GM19351 (cell line): ENCODE results near the gene EEF1A1.
"Not testable (repeated sequence)": the region's sequence is repeated elsewhere in the genome, so short reads cannot be mapped to it uniquely, and the experiment has no call there.

ENCODE experiments used
- ATAC-seq: cut with Tn5 transposase; IDR thresholded peaks from one replicate; pipeline ENCODE4 v1.9.1; 2021; ENCODE audit warnings: mild to moderate bottlenecking, moderate library complexity; ENCODE audit not compliant: unreplicated experiment

The EEF1A1 gene

DNA sequence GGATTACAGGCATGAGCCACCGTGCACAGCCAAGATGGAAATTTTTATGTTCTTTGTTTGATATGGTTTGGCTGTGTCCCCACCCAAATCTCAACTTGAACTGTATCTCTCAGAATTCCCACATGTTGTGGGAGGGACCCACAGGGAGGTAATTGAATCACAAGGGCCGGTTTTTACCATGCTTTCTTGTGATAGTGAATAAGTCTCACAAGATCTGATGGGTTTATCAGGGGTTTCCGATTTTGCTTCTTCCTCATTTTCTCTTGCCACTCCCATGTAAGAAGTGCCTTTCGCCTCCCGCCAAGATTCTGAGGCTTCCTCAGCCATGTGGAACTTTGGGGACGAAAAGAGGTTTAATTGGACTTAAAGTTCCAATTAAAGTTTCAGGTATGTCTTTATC is 14.6 kb downstream of the EEF1A1 start:
- ATAC-seq, result no peak

DNA sequence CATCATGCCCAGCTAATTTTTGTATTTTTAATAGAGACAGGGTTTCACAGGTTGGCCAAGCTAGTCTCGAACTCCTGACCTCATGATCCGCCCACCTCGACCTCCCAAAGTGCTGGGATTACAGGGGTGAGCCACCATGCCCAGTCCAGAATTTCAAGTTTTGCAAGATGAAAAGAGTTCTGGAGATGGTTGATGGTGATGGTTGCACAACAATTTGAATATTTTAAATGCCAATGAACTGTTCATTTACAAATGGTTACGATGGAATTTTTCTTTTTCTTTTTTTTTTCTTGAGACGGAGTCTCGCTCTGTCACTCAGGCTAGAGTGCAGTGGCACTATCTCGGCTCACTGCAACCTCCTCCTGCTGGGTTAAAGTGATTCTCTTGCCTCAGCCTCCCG is 15.1 kb downstream of the EEF1A1 start:
- not testable (repeated sequence) for ATAC-seq

DNA sequence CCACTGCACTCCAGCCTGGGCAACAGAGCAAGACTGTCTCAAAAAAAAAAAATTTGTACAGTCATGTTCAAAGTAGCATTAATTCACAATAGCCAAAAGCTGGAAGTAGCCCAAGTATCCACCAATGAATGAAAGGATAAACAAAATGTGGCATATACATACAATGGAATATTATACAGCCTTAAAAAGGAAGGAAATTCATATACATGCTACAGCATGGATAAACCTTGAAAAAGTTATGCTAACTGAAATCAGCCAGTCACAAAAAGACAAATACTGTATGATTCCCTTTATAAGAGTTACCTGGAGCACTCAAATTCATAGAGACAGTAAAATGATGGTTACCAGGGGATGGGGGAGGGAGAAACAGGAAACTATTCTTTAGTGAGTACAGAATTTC is 15.7 kb downstream of the EEF1A1 start:
- no peak for ATAC-seq

DNA sequence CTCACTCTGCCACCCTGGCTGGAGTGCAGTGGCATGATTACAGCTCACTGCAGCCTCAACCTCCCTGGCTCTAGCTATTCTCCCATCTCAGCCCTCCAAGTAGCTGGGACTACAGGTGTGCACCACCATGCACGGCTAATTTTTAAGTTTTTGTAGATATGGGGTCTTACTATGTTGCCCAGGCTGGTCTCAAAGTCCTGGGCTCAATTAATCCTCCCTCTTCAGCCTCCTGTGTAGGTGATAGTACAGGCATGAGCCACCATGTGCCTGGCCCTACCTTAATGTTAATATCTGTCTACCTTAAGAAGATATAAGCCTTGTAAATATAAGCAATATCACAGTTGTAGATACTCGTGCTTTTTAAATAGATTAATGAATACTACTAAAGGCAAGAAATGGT is 16.7 kb downstream of the EEF1A1 start:
- no peak for ATAC-seq

DNA sequence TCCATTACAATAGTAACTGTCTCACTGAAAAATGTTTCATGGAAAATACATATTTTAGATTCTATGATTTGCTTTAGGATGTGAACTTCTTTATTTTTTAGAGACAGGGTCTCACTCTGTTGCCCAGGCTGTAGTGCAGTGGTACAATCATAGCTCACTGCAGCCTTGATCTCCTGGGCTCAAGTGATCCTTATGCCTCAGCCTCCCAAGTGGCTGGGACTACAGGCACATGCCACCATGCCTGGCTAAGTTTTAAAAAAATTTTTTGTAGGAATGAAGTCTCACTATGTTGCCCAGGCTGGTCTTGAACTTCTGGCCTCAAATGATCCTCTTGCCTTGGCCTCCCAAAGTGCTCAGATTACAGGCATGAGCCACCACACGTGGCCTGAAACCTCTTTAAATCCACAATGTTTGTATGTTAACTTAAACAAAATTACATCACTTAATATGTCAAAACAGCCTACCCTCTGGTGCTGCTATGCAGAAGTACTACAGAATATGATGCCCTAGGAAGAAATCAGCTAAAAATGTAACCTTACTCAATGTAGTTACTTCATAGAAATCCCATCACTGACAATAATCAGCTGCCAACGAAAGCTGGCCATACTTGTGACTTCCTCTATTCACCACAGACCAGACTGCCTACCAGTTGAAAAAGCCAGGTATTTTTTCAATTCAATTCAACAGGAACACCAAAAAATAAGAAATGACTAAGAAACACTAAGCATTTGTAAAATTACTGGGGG is 17.6 kb downstream of the EEF1A1 start:
- ATAC-seq, result no peak

DNA sequence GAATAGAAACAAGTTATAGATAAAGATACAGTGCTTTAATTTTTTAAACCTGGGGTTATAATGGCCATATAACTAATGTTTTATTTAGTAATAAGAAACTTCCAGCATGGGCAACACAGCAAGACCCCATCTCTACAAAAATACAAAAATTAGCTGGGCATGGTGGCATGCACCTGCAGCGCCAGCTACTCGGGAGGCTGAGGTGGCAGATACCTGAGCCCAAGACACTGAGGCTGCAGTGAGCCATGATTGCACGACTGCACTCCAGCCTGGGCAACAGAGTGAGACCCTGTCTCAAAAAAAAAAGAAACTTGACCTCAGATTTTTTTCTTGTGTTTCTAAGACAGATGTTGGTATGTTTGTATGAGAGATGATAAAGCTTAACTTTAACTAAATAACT is 22.9 kb downstream of the EEF1A1 start:
- no peak for ATAC-seq

DNA sequence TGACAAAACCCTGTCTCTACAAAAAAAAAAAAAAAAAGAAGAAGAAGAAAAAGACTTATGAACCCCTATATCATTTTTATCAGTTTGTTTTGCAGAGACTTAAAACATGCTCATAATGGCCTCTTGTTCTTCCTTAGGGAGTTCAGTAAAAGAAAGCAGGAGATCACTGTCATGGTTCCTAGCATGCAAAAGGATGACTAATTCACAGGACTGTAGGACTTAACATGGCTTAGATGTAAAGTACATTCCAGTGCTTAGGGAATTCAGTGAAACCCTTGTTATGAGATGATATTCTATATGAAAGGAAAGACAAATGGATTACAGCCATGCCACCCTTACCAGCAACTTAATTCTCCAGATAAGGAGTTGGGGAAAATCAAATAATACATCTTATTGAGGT is 29.5 kb downstream of the EEF1A1 start:
- no peak for ATAC-seq

DNA sequence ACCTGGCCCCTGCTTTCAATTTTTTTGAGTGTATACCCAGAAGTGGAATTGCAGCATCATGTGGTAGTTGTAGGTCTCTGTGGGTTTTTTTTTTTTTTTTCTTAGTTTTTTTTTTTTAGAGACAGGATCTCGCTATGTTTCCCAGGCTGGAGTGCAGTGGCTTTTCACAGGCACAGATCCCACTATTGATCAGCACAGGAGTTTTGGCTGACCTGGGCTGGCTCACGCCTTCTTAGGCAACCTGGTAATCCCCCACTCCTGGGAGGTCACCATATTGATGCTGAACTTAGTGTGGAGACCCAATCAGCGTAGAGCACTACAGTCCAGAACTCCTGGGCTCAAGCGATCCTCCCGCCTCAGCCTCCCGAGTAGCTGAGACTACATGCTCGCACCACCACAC is 33.4 kb downstream of the EEF1A1 start:
- ATAC-seq, result no peak

DNA sequence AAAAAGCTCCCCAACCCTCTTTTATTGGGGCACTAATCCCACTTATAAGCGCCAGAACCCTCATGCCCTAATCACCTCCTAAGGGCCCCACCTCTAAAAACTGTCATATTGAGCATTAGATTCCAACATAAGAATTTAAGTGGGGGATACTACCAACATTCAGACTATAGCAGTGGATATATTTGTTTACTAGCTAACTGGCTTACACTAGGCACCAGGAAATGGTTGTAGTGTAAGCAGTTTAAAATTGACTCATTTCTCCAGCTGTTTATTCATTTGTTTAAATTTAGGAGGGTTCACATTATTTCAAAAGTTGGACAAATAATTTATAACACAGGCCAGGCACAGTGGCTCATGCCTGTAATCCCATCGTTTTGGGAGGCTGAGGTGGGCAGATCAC is 36.4 kb downstream of the EEF1A1 start:
- no peak for ATAC-seq

DNA sequence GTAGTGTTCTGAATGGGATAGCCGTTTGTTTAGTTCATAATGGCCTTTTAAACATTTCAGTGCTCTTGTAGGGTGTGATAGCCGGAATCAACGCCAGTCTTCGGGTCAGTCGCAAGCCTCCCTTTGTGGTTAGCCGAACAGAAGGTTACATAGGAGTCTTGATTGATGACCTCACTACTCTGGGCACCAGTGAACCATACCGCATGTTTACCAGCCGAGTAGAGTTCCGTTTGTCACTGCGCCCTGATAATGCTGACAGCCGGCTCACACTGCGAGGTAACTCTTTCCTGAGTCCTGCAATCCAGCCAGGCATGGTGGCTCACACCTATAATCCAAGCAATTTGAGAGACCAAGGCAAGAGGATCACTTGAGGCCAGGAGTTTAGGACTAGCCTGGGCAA is 38.9 kb downstream of the EEF1A1 start:
- no peak for ATAC-seq

DNA sequence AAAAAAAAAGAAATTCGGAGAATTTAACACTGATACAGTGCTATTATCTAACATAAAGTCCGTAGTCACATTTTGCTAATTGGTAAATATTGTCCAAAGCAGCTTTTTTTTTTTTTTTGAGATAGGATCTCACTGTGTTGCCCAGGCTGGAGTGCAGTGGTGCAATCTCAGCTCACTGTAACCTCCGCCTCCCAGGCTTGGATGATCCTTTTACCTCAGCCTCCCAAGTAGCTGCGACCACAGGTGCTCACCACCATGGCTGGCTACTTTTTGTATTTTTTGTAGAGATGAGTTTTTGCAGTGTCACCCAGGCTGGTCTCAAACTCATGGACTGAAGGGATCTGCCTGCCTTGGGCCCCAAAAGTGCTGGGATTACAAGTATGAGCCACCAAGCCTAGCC is 43.4 kb downstream of the EEF1A1 start:
- ATAC-seq, result no peak

DNA sequence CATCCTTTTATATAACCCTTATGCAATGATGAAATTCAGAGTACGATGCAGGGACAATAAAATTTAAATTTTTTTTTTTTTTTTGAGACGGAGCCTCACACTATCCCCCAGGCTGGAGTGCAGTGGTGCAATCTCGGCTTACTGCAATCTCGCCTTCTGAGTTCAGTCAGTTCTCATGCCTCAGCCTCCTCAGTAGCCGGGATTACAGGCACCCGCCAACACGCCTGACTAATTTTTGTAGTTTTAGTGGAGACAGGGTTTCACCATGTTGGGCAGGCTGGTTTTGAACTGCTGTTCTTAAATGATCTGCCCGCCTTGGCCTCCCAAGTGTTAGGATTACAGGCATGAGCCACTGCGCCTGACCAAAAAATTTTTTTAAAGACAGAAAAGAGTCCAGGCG is 44.1 kb downstream of the EEF1A1 start:
- no peak for ATAC-seq

DNA sequence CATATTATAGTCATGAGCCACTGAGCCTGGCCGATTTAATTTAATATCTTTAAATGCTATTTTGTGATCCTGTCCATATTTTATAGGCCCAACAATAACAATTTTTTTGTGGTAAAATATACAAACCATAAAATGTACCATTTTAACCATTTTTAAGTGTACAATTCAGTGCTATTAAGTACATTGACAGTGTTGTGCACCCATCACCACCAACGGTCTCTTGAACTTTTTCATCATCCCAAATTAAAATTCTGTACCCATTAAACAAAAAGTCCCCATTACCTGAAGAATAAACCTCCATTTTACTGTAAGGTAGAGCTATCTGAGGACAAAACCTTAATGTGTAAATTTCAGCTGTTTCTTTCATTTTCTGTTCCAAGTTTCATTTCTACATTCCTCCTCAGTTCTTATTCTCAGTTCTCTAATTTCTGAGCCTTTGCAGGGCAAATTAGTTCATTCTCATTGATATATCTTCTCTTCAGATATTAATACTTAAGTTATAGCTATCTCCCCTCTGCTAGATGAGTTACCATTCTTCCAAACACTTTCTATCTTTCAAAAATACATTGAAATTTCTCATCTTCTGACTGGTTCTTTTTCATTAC is 49.0 kb downstream of the EEF1A1 start:
- peak; percentile 96 for ATAC-seq
